ENCODE measurements around the gene HYDIN.

Gene HYDIN

DNA sequence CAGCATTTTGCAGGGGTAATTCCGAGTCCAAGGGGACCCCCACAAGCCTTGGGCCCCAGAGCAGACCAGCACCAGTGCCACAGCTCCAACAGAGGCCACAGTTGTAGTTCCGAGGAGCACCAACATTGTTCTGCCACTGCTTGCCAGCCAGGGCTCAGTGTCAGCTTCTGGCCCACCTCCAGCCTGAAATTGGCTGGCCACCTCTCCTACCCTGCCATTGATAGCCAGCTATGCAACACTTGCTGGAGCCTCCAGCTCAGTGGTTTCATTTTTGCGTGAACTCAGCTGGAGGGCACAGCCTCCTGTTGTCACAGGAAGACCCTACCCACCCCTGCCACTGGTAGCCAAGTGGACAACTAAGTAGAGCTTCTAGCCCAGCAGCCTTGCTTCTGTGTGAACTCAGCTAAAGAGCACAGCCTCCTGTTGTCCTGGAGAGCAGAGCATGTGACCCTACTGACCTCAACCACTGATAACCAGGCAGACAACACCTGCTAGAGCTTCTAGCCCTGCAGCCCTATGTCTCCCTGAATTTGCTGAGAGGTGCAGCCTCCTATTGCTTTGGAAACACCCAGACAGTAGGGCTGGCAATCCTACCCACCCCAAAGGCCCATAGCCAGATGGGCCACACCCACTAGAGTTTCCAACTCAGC, 24.9 kb downstream of the HYDIN start:
- no peak overlapping the region for H3K27ac ChIP-seq
- no peaks in the 10 kb centered on the region for H3K36me3 ChIP-seq
- H3K4me3 ChIP-seq (ENCODE audit: low read depth in 1 of 2, low read length in 1 of 2), result no peak overlapping the region
- no peaks in the 10 kb centered on the region for H3K4me1 ChIP-seq (ENCODE audit: control insufficient read depth in 1 of 2, insufficient read depth in 1 of 2, low read depth in 1 of 2, low read length in 1 of 2)
- H3K27me3 ChIP-seq, result no peaks in the 10 kb centered on the region
- TF ChIP-seq CTCF (IDR thresholded peaks at IDR 0.05), result no peak
- no peaks in the 10 kb centered on the region for H3K9me3 ChIP-seq

- TF ChIP-seq CTCF (IDR thresholded peaks at IDR 0.05), result no peak
- no peak overlapping the region for H3K4me3 ChIP-seq (ENCODE audit: low read depth in 1 of 2, low read length in 1 of 2)
- no peaks in the 10 kb centered on the region for H3K4me1 ChIP-seq (ENCODE audit: control insufficient read depth in 1 of 2, insufficient read depth in 1 of 2, low read depth in 1 of 2, low read length in 1 of 2)
- H3K9me3 ChIP-seq, result no peaks in the 10 kb centered on the region
- no peaks in the 10 kb centered on the region for H3K27me3 ChIP-seq
- no peaks in the 10 kb centered on the region for H3K36me3 ChIP-seq
- H3K27ac ChIP-seq, result no peak overlapping the region
Measured at GRCh38 chr16:71203631-71204030, 26.9 kb downstream of the HYDIN start.

- H3K27ac ChIP-seq, result no peak overlapping the region
- H3K27me3 ChIP-seq, result no peaks in the 10 kb centered on the region
- no peaks in the 10 kb centered on the region for H3K9me3 ChIP-seq
- H3K4me1 ChIP-seq (ENCODE audit: control insufficient read depth in 1 of 2, insufficient read depth in 1 of 2, low read depth in 1 of 2, low read length in 1 of 2), result no peaks in the 10 kb centered on the region
- TF ChIP-seq CTCF (IDR thresholded peaks at IDR 0.05), result no peak
- no peak overlapping the region for H3K4me3 ChIP-seq (ENCODE audit: low read depth in 1 of 2, low read length in 1 of 2)
- H3K36me3 ChIP-seq, result no peaks in the 10 kb centered on the region
Measured at GRCh38 chr16:71201556-71201955, 29.0 kb downstream of the HYDIN start.

DNA sequence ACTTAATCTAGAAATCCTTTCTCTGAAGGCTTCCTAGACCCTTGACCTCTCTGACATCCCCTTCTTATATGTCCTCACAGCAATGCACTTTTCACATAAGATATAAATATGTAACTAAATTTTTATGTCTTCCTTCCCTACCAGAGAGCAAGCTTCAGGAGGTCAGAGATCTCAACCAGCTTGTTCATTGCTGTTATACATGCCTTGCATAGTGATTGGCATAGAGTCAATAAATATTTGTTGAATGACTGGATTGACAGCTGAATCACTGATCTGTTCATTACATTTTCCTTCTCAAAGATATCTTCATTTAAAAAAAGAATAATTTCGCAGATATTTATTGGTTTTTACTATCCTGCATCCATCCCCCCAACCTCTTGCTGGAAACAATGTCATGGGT, 29.5 kb downstream of the HYDIN start:
- Histone ChIP-seq H3K4me3 (ENCODE audit: low read depth in 1 of 2, low read length in 1 of 2) (no peak overlapping the region), H3K27me3 (no peaks in the 10 kb centered on the region), H3K9me3 (no peaks in the 10 kb centered on the region), H3K27ac (no peak overlapping the region), H3K36me3 (no peaks in the 10 kb centered on the region), H3K4me1 (ENCODE audit: control insufficient read depth in 1 of 2, insufficient read depth in 1 of 2, low read depth in 1 of 2, low read length in 1 of 2) (no peaks in the 10 kb centered on the region)
- TF ChIP-seq CTCF (IDR thresholded peaks at IDR 0.05), result no peak

- H3K4me3 ChIP-seq (ENCODE audit: low read depth in 1 of 2, low read length in 1 of 2), result no peak overlapping the region
- no peaks in the 10 kb centered on the region for H3K27me3 ChIP-seq
- no peaks in the 10 kb centered on the region for H3K36me3 ChIP-seq
- no peak for TF ChIP-seq CTCF (IDR thresholded peaks at IDR 0.05)
- no peaks in the 10 kb centered on the region for H3K4me1 ChIP-seq (ENCODE audit: control insufficient read depth in 1 of 2, insufficient read depth in 1 of 2, low read depth in 1 of 2, low read length in 1 of 2)
- H3K9me3 ChIP-seq, result no peaks in the 10 kb centered on the region
- H3K27ac ChIP-seq, result no peak overlapping the region
Measured at GRCh38 chr16:71198408-71198807, 32.1 kb downstream of the HYDIN start.

- no peaks in the 10 kb centered on the region for H3K36me3 ChIP-seq
- no peaks in the 10 kb centered on the region for H3K27me3 ChIP-seq
- no peaks in the 10 kb centered on the region for H3K9me3 ChIP-seq
- no peak for TF ChIP-seq CTCF (IDR thresholded peaks at IDR 0.05)
- no peaks in the 10 kb centered on the region for H3K4me1 ChIP-seq (ENCODE audit: control insufficient read depth in 1 of 2, insufficient read depth in 1 of 2, low read depth in 1 of 2, low read length in 1 of 2)
- H3K27ac ChIP-seq, result no peak overlapping the region
- H3K4me3 ChIP-seq (ENCODE audit: low read depth in 1 of 2, low read length in 1 of 2), result no peak overlapping the region
Measured at GRCh38 chr16:71192387-71192786, 38.1 kb downstream of the HYDIN start.
